Measurements from ENCODE around the gene SSC5D. TPM values are rescaled to one million over a fixed set of nuclear protein-coding genes. Genes with fewer than 3 reads are reported as not detected.

Gene SSC5D
- polyA plus RNA-seq, 1 donor: 1.1 TPM

DNA sequence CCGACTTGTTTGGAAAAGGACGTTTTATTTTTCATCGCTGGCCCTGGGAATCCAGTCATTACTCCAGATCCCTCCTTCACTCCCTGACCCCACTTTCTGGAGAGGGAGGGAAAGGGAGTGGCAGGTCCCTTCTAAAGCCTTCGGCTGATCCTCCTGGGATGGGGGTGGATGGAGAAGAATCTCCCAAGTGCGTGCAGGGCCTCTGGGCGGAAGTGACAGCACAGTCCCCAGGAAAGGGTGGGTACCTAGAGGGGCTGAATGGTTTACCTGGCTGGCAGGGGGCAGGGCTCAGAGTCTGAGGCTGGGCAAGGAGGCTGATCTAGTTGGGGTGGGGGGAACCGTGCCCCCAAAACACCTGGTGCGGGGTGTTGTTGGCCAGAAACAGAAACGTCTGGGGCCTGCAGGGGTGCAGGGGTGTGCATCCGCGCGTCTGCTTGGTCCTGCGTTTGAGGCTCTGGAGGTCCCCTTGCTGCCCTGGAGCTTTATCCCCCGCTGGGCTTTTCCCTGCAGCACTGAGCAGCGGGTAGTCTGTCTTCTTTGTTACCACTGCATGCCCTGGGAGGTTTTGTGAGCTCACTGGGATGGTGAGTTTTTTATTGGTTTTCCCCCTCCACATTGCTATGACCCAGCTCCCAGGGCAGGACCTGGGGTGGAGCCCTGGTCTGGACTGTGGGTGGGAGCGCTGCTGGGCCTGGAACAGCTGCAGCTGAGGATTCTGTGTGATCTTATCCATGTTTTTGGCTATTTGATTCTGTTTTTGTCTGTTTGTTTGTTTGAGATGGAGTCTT is 14.8 kb upstream of the SSC5D start:
- DNase-seq: no peak

- no peak for DNase-seq
Observed at GRCh38 chr19:55474269-55475265, 13.7 kb upstream of the SSC5D start.

- peak; percentile 98 for DNase-seq
Observed at GRCh38 chr19:55476100-55476775, 12.0 kb upstream of the SSC5D start, which contains the start of gene ZNF628. Gene ZNF628 (plus strand): TSS chr19:55476617. CDS start chr19:55479911, 3,294 bp downstream.

DNA sequence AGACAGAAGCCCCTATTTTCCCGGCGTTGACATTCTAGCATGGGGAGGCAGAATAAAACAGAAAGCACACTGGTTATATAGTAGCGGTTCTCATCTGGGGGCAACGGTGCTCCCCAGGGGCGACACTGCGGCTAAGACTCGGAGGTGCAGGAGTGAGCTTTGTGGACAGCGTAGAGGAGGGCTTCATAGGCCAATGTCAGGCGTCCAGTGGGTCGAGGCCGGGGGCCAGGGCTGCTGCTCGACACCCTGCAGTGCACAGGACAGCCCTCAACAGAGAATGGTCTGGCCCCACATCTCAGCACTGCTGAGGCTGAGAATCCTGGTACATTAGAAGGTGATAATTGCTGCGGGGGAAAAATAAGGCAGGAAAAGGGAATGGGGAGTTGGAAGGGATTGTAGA is 10.3 kb upstream of the SSC5D start:
- no peak for DNase-seq

- no peak for DNase-seq
Observed at GRCh38 chr19:55478364-55478763, 9.9 kb upstream of the SSC5D start.

DNA sequence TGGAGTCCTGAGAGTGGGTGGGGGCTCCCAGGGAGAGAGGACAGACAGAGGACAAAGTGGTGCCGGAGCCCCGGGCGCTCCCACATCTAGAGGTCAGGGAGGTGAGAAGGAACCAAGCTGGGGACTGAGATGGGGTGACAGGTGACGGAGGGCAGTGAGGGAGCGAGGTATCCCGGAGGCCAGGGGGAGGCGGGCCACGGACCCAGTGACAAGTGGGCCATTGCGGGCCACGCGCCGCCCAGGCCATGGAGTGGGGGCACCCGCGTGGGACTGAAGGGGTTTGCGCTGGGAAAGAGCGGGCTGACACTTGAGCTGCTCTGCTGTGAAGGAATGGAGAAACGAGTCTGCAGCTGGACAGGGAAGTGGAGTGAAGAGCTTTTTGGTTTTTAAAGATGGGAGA is 9.2 kb upstream of the SSC5D start:
- no peak for DNase-seq

DNA sequence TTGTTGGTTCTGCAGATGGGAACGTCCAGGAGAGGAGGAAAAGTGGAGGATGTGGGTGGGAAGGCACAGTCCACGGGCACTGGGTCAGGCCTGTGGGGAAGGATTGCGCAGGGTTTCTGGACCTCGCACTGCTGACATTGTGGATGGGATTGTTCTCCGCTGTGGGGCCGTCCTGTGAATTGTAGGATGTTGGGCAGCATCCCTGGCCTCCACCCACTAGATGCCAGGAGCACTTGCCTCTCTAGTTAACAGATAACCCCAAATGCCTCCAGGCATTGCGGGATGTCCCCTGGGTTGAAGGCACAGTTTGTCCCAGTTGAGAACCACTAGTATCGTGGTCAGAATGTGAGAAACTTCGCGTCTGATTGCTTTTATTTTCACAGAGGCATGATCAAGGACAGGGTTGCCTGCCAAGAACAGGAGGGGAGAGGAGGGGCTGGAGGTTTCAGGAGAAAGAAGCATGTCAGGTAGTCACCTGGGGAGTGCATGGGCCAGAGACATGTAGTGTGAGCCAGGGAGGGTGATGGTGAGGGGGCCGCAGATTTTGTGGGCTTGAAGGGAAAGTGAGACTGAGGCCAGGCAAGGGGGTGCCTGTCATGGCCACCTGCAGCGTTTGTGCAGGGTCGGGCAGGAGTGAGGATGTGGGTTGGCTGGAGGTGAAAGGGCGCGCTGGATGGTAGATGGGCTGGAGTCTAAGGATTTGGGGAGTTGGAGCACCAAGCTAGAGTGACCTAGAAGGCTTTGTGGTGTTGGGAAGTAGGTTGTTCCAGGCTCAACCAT is 8.6 kb upstream of the SSC5D start:
- DNase-seq: no peak

- DNase-seq: no peak
Observed at GRCh38 chr19:55481148-55481793, 7.0 kb upstream of the SSC5D start.

GRCh38 chr19:55481794-55482155 is 6.5 kb upstream of the SSC5D start:
- DNase-seq: no peak

DNA sequence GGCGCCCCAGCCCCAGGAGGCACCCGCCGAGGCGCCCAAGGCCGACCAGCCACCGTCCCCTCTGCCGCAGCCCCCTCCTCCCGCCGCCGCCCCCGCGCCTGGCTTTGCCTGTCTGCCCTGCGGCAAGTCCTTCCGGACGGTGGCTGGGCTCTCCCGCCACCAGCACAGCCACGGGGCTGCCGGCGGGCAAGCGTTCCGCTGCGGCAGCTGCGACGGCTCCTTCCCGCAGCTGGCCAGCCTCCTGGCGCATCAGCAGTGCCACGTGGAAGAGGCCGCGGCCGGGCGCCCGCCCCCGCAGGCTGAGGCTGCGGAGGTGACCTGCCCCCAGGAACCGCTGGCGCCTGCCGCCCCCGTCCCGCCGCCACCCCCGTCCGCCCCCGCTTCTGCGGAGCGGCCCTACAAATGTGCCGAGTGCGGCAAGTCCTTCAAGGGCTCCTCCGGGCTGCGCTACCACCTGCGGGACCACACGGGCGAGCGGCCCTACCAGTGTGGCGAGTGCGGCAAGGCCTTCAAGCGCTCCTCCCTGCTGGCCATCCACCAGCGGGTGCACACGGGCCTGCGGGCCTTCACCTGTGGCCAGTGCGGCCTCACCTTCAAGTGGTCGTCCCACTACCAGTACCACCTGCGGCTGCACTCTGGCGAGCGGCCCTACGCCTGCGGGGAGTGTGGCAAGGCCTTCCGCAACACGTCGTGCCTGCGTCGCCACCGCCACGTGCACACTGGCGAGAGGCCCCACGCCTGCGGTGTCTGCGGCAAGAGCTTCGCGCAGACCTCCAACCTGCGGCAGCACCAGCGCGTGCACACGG is 5.9 kb upstream of the SSC5D start:
- no peak for DNase-seq

GRCh38 chr19:55482967-55483705 is 5.1 kb upstream of the SSC5D start:
- no peak for DNase-seq

DNA sequence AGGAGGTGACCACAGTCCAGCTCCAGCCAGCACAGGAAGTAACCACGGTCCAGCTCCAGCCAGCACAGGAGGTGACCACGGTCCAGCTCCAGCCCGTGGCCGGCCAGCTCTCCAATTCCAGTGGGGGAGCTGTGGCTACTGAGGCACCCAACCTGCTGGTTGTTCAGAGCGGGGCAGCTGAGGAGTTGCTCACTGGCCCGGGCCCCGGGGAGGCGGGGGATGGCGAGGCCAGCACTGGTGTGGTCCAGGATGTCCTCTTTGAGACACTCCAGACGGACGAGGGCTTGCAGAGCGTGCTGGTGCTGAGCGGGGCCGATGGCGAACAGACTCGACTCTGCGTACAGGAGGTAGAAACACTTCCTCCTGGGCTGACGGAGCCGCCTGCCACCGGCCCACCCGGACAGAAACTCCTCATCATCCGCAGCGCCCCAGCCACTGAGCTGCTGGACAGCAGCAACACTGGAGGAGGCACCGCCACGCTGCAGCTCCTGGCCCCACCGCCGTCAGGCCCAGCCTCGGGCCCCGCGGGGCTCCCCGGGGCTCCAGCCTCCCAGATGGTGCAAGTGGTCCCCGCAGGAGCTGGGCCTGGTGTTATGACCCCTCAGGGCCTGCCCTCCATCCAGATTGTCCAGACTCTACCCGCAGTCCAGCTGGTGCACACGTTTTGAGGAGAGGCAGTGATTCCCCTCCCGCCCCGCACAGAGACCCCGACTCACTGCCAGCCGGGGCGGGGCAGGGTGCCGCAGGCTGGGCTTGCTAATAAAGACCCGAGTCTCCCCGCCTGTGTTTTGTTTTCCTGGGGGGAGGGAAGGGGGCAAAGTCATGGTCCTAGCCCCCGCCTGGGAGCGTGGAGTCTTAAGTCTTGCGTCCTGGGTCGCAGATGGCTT is 4.3 kb upstream of the SSC5D start:
- DNase-seq: no peak

- DNase-seq: no peak
Observed at GRCh38 chr19:55484593-55485438, 3.4 kb upstream of the SSC5D start, which contains the start of gene NAT14. Gene NAT14 (plus strand): TSS chr19:55485188. CDS start chr19:55485709, 521 bp downstream.

- no peak for DNase-seq
Observed at GRCh38 chr19:55485439-55486011, 2.7 kb upstream of the SSC5D start.

DNA sequence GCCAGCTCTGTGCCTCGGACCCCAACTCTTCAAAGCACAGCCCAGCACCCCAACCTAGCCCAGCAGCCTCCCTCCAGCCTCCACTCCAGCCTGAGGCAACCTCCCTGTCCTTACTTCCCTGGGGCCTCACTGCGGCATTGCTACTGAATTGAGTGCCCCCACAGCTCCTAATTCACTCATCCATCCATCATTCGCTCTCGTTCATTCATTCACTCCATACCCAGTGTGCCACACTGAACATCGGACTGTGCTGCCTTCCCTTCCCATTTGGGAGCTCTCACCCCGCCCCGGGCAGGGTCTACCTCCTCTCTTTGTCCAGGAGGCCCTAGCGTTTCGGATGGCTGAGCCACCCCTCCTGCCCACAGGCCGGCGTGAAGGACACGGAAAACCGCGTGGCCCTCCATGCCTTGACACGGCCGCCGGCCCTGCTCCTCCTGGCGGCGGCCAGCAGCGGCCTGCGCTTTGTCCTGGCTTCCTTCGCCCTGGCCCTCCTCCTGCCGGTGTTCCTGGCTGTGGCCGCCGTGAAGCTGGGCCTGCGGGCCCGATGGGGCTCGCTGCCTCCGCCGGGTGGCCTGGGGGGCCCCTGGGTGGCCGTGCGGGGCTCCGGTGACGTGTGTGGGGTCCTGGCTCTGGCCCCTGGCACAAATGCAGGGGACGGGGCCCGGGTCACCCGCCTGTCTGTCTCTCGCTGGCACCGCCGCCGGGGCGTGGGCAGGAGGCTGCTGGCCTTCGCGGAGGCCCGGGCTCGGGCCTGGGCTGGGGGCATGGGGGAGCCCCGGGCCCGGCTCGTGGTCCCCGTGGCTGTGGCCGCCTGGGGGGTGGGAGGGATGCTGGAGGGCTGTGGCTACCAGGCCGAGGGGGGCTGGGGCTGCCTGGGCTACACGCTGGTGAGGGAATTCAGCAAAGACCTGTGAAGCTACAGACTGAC is 1.9 kb upstream of the SSC5D start:
- no peak for DNase-seq

Measured in left kidney (tissue), 2 donors.